H9 (cell line): ENCODE results near the gene POFUT2. TPM values are rescaled to one million over a fixed set of nuclear protein-coding genes. Genes with fewer than 3 reads are reported as not detected.
A peak's percentile ranks its signal among the peaks of the same experiment; 100 is the strongest.

ENCODE experiments used
- DNase-seq: peaks from one replicate; pipeline ENCODE4 v3.0.0-alpha.2; 2017
- H2AFZ ChIP-seq: one replicate; pipeline ENCODE4 v1.6.1; 2013; ENCODE audit warnings: mild to moderate bottlenecking, low read length, control low read depth, moderate library complexity
- H2AK5ac ChIP-seq: 2 replicates; pipeline ENCODE4 v1.6.1; 2013; ENCODE audit warnings: low read length, control low read depth, mixed read lengths; ENCODE audit not compliant: insufficient read length
- H2BK120ac ChIP-seq: one replicate; pipeline ENCODE4 v1.6.1; 2013; ENCODE audit warnings: low read depth, mild to moderate bottlenecking, low read length, control low read depth, inconsistent platforms; ENCODE audit not compliant: poor library complexity, severe bottlenecking
- H2BK12ac ChIP-seq: 2 replicates; pipeline ENCODE4 v1.6.1; 2013; ENCODE audit warnings: low read length, control low read depth, mixed read lengths, low read depth; ENCODE audit not compliant: insufficient read length
- H2BK15ac ChIP-seq: 2 replicates; pipeline ENCODE4 v1.6.1; 2013; ENCODE audit warnings: low read depth, low read length, control low read depth
- H2BK20ac ChIP-seq: one replicate; pipeline ENCODE4 v1.6.1; 2013; ENCODE audit warnings: low read depth, mild to moderate bottlenecking, low read length, control low read depth, inconsistent platforms; ENCODE audit not compliant: poor library complexity, severe bottlenecking
- H2BK5ac ChIP-seq: 2 replicates; pipeline ENCODE4 v1.6.1; 2013; ENCODE audit warnings: low read length, control low read depth, mixed read lengths; ENCODE audit not compliant: insufficient read length
- H3K14ac ChIP-seq: 2 replicates; pipeline ENCODE4 v1.6.1; 2013; ENCODE audit warnings: low read length, control low read depth; ENCODE audit not compliant: insufficient read depth
- H3K18ac ChIP-seq: 2 replicates; pipeline ENCODE4 v1.6.1; 2013; ENCODE audit warnings: low read depth, mild to moderate bottlenecking, mixed read lengths, low read length, control low read depth; ENCODE audit not compliant: insufficient read length
- H3K23ac ChIP-seq: 2 replicates; pipeline ENCODE4 v1.6.1; 2013; ENCODE audit warnings: low read length, control low read depth, mixed read lengths, low read depth; ENCODE audit not compliant: insufficient read length
- H3K23me2 ChIP-seq: 2 replicates; pipeline ENCODE4 v1.6.1; 2013; ENCODE audit warnings: low read depth, mild to moderate bottlenecking, mixed read lengths, low read length, control low read depth; ENCODE audit not compliant: insufficient read length, poor library complexity, severe bottlenecking
- H3K27ac ChIP-seq: 2 replicates; pipeline ENCODE4 v1.5.1; 2013; ENCODE audit warnings: low read length, control low read depth, mixed read lengths, low read depth; ENCODE audit not compliant: insufficient read length
- H3K27me3 ChIP-seq: 2 replicates; pipeline ENCODE4 v1.6.1; 2013; ENCODE audit warnings: low read length, control low read depth, inconsistent platforms; ENCODE audit not compliant: insufficient read depth
- H3K4ac ChIP-seq: 2 replicates; pipeline ENCODE4 v1.6.1; 2013; ENCODE audit warnings: low read depth, mild to moderate bottlenecking, control low read depth, inconsistent platforms, low read length, moderate library complexity
- H3K4me1 ChIP-seq: 2 replicates; pipeline ENCODE4 v1.6.1; 2013; ENCODE audit warnings: low read length, control low read depth, inconsistent platforms; ENCODE audit not compliant: insufficient read depth
- H3K4me2 ChIP-seq: 2 replicates; pipeline ENCODE4 v1.6.1; 2013; ENCODE audit warnings: low read length, control low read depth, mixed read lengths; ENCODE audit not compliant: insufficient read length, insufficient read depth
- H3K56ac ChIP-seq: 2 replicates; pipeline ENCODE4 v1.6.1; 2013; ENCODE audit warnings: low read depth, mild to moderate bottlenecking, mixed read lengths, low read length, control low read depth; ENCODE audit not compliant: insufficient read length
- H3K79me1 ChIP-seq: 2 replicates; pipeline ENCODE4 v1.6.1; 2013; ENCODE audit warnings: low read depth, mild to moderate bottlenecking, moderate library complexity, low read length, control low read depth, inconsistent platforms; ENCODE audit not compliant: insufficient read depth, poor library complexity, severe bottlenecking
- H3K79me2 ChIP-seq: 2 replicates; pipeline ENCODE4 v1.6.1; 2013; ENCODE audit warnings: low read length, control low read depth, inconsistent platforms; ENCODE audit not compliant: insufficient read depth
- H3K9ac ChIP-seq: 2 replicates; pipeline ENCODE4 v1.6.1; 2013; ENCODE audit warnings: low read length, control low read depth, mixed read lengths; ENCODE audit not compliant: insufficient read length; ENCODE audit errors: extremely low read depth
- H3K9me3 ChIP-seq: one replicate; pipeline ENCODE4 v1.6.1; 2013; ENCODE audit warnings: low read depth, low read length, inconsistent platforms; ENCODE audit not compliant: control insufficient read depth
- H3T11ph ChIP-seq: one replicate; pipeline ENCODE4 v1.6.1; 2013; ENCODE audit warnings: mild to moderate bottlenecking, low read length, control low read depth, inconsistent platforms
- H4K20me1 ChIP-seq: one replicate; pipeline ENCODE4 v1.6.1; 2013; ENCODE audit not compliant: control insufficient read depth, insufficient read length, insufficient read depth
- H4K5ac ChIP-seq: 2 replicates; pipeline ENCODE4 v1.6.1; 2013; ENCODE audit warnings: low read depth, mild to moderate bottlenecking, mixed read lengths, low read length, control low read depth; ENCODE audit not compliant: insufficient read length
- H4K8ac ChIP-seq: replicated peaks from 2 replicates; pipeline ENCODE4 v1.6.1; 2013; ENCODE audit warnings: low read length, control low read depth, mixed read lengths, low read depth; ENCODE audit not compliant: insufficient read length
- H4K91ac ChIP-seq: 2 replicates; pipeline ENCODE4 v1.6.1; 2013; ENCODE audit warnings: low read depth, mild to moderate bottlenecking, moderate library complexity, mixed read lengths, low read length, control low read depth; ENCODE audit not compliant: insufficient read length
- H3K27ac Mint-ChIP-seq, 3 experiments: 2 replicates in 2 of 3; 3 replicates in 1 of 3; pipeline ENCODE4 v1.8.0; 2020 to 2021; ENCODE audit warnings: mixed read lengths in 3 of 3, mild to moderate bottlenecking in 1 of 3, moderate library complexity in 1 of 3
- H3K27me3 Mint-ChIP-seq: 2 replicates; pipeline ENCODE4 v1.8.0; 2021; ENCODE audit warnings: low read depth, mild to moderate bottlenecking, moderate library complexity, mixed read lengths
- H3K36me3 Mint-ChIP-seq, 3 experiments: 2 replicates in 2 of 3; 3 replicates in 1 of 3; pipeline ENCODE4 v1.8.0; 2020 to 2021; ENCODE audit warnings: low read depth in 3 of 3, mixed read lengths in 3 of 3; ENCODE audit not compliant: insufficient read depth in 1 of 3
- H3K4me1 Mint-ChIP-seq, 2 experiments: 2 replicates each; pipeline ENCODE4 v1.8.0; 2020; ENCODE audit warnings: mixed read lengths in 2 of 2
- H3K4me3 Mint-ChIP-seq, 2 experiments: 2 replicates in 1 of 2; 3 replicates in 1 of 2; pipeline ENCODE4 v1.8.0; 2020 to 2021; ENCODE audit warnings: mild to moderate bottlenecking in 2 of 2, mixed read lengths in 2 of 2, moderate library complexity in 1 of 2
- H3K9me3 Mint-ChIP-seq, 2 experiments: 2 replicates in 1 of 2; 3 replicates in 1 of 2; pipeline ENCODE4 v1.8.0; 2020; ENCODE audit warnings: mild to moderate bottlenecking in 2 of 2, mixed read lengths in 2 of 2, moderate library complexity in 1 of 2
- WGBS: extraction: QIAGEN DNeasy Blood & Tissue Kit; methylation state at CpG from one replicate; pipeline ENCODE4 v1.1.7; 2013; ENCODE audit warnings: missing lambda C conversion rate, low lambda C conversion rate, mixed read lengths; ENCODE audit not compliant: insufficient read length; ENCODE audit errors: extremely low coverage; 5-methylcytosine and 5-hydroxymethylcytosine counted together
- total RNA-seq: library from RNA; stranded (reverse); gene quantifications from 2 replicates; pipeline ENCODE4 v1.2.1, GENCODE V29; 2021
- TF ChIP-seq, protein P1 (sequence below): fragments of 200-600 bp; sonication (generic); conservative IDR thresholded peaks from 3 replicates; pipeline ENCODE4 v1.8.0; 2021; ENCODE audit warnings: antibody characterized with exemption, mild to moderate bottlenecking

Gene POFUT2
- total RNA-seq, 1 experiment from 2014 or later = 34.8 TPM

- Histone ChIP-seq H4K91ac (no peak overlapping the region), H3K4ac (no peak overlapping the region), H3K23ac (no peak overlapping the region), H3K18ac (no peak overlapping the region), H2BK12ac (no peak overlapping the region), H3K23me2 (no peaks in the 10 kb centered on the region), H4K5ac (no peak overlapping the region), H2AFZ (no peak overlapping the region), H3K79me1 (no peaks in the 10 kb centered on the region), H2BK120ac (no peak overlapping the region), H3K56ac (no peak overlapping the region), H3K9me3 (no peaks in the 10 kb centered on the region), H3K27me3 (no peaks in the 10 kb centered on the region), H2BK15ac (no peak overlapping the region), H2AK5ac (no peak overlapping the region), H3K4me1 (peaks cover 3% of the 10 kb centered on the region; the same call in 1 of the 2 replicates), H3K9ac (no peak overlapping the region), H3T11ph (no peak overlapping the region), H3K79me2 (no peaks in the 10 kb centered on the region), H2BK5ac (no peak overlapping the region), H3K4me2 (no peak overlapping the region), H3K14ac (no peak overlapping the region; the same call in 1 of the 2 replicates), H3K27ac (no peak overlapping the region), H2BK20ac (no peak overlapping the region), H4K8ac (no peak overlapping the region), H4K20me1 (no peaks in the 10 kb centered on the region)
- no CpG with 5 or more reads among the region's 29 CpGs for WGBS
- DNase-seq = no peak
- TF ChIP-seq, protein P1, sequence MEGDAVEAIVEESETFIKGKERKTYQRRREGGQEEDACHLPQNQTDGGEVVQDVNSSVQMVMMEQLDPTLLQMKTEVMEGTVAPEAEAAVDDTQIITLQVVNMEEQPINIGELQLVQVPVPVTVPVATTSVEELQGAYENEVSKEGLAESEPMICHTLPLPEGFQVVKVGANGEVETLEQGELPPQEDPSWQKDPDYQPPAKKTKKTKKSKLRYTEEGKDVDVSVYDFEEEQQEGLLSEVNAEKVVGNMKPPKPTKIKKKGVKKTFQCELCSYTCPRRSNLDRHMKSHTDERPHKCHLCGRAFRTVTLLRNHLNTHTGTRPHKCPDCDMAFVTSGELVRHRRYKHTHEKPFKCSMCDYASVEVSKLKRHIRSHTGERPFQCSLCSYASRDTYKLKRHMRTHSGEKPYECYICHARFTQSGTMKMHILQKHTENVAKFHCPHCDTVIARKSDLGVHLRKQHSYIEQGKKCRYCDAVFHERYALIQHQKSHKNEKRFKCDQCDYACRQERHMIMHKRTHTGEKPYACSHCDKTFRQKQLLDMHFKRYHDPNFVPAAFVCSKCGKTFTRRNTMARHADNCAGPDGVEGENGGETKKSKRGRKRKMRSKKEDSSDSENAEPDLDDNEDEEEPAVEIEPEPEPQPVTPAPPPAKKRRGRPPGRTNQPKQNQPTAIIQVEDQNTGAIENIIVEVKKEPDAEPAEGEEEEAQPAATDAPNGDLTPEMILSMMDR = no peak
- Mint-ChIP-seq H3K27ac (peak overlapping the region; percentile 27 to 45 (median 34); a peak in 4 of 7 replicates), H3K4me3 (no peak overlapping the region), H3K27me3 (no peaks in the 10 kb centered on the region), H3K9me3 (peaks cover 13 to 18% of the 10 kb centered on the region in 2 experiments; a peak in 4 of 5 replicates), H3K36me3 (peaks cover 2 to 21% (median 15%) of the 10 kb centered on the region in 3 experiments; a peak in 5 of 7 replicates), H3K4me1 (peaks cover 6 to 9% of the 10 kb centered on the region in 2 experiments; a peak in 2 of 4 replicates)
Measured at GRCh38 chr21:45220714-45221490, 66.8 kb downstream of the POFUT2 start.
